Measurements from ENCODE around the gene HNRNPL.

- TF ChIP-seq GATA2 (IDR thresholded peaks at IDR 0.05; ENCODE audit: low read depth, low read length) (no peak), GATA3 (IDR thresholded peaks at IDR 0.05; ENCODE audit: low read depth, low read length) (no peak)
These were observed 9.8 kb downstream of the HNRNPL start for GRCh38 chr19:38839816-38840582.
